Panc1 (cell line): Measurements from ENCODE around the gene STXBP1. TPM values are rescaled to one million over a fixed set of nuclear protein-coding genes. Genes with fewer than 3 reads are reported as not detected.

Experiments
- ATAC-seq: fragments of 200-7000 bp; cut with Tn5 transposase; 2 replicates; pipeline ENCODE4 v1.9.1; 2020; ENCODE audit warnings: mild to moderate bottlenecking, moderate library complexity
- BruUV-seq: library from RNA; stranded (reverse); fragments of 400-500 nt; replicated peaks from 2 replicates; lab custom pipeline; 2021; lab: Mats Ljungman, UMichigan
- CTCF ChIA-PET: fragments of 300-600 bp; sonication (Branson Sonifier 250); formaldehyde crosslinking; loops from one replicate; lab custom pipeline; 2022; ENCODE audit warnings: antibody characterized with exemption; lab: Charles Lee
- POLR2A ChIA-PET: fragments of 300-600 bp; sonication (Branson Sonifier 250); formaldehyde crosslinking; loops from one replicate; lab custom pipeline; 2022; ENCODE audit warnings: antibody characterized with exemption; lab: Charles Lee
- DNase-seq: peaks from one replicate; pipeline ENCODE4 v3.0.0-alpha.2; 2010; ENCODE audit warnings: low read depth, low spot score
- H3K27ac ChIP-seq: 2 replicates; pipeline ENCODE4 v1.5.1; 2011; ENCODE audit warnings: mild to moderate bottlenecking, low read length, inconsistent platforms
- H3K27me3 ChIP-seq: fragments of 200-500 bp; sonication (Bioruptor generic); 2 replicates; pipeline ENCODE4 v1.6.0; 2014; ENCODE audit warnings: low read length, inconsistent platforms; ENCODE audit not compliant: control insufficient read depth, insufficient read depth
- H3K36me3 ChIP-seq: fragments of 200-500 bp; sonication (Bioruptor generic); 2 replicates; pipeline ENCODE4 v1.5.1; 2014; ENCODE audit warnings: inconsistent platforms, mild to moderate bottlenecking, low read length, moderate library complexity; ENCODE audit not compliant: control insufficient read depth, insufficient read depth
- H3K4me1 ChIP-seq: 2 replicates; pipeline ENCODE4 v1.5.1; 2011; ENCODE audit warnings: inconsistent platforms, mild to moderate bottlenecking, low read length, moderate library complexity; ENCODE audit not compliant: control insufficient read depth, insufficient read depth
- H3K4me3 ChIP-seq, 2 experiments: 2 replicates each; pipeline ENCODE4 v1.5.1; 2011 to 2012; ENCODE audit warnings: low read depth in 2 of 2, low read length in 2 of 2, mild to moderate bottlenecking in 2 of 2, inconsistent platforms in 1 of 2, moderate library complexity in 1 of 2
- H3K9me3 ChIP-seq: fragments of 200-500 bp; sonication (Bioruptor generic); 2 replicates; pipeline ENCODE4 v1.5.1; 2014; ENCODE audit warnings: low read depth, mild to moderate bottlenecking, inconsistent platforms, low read length, moderate library complexity; ENCODE audit not compliant: control insufficient read depth, insufficient read depth
- CTCF ChIP-seq: fragments of 450-650 bp; IDR thresholded peaks from 2 replicates; pipeline ENCODE4 v1.5.1; 2017; ENCODE audit warnings: mild to moderate bottlenecking
- POLR2AphosphoS5 ChIP-seq: IDR thresholded peaks from 2 replicates; pipeline ENCODE4 v1.6.1; 2012; ENCODE audit warnings: mild to moderate bottlenecking, low read depth, low read length, moderate library complexity
- REST ChIP-seq, 2 experiments: IDR thresholded peaks; 2 replicates each; pipeline ENCODE4 v1.6.1; 2011 to 2012; ENCODE audit warnings: low read depth in 2 of 2, control low read depth in 1 of 2, low read length in 1 of 2, mild to moderate bottlenecking in 1 of 2, moderate library complexity in 1 of 2; ENCODE audit not compliant: insufficient read depth in 1 of 2
- SIN3A ChIP-seq: IDR thresholded peaks from 2 replicates; pipeline ENCODE4 v1.6.1; 2012; ENCODE audit warnings: low read depth, mild to moderate bottlenecking, low read length, moderate library complexity, borderline replicate concordance; ENCODE audit not compliant: insufficient read depth
- TCF7L2 ChIP-seq: IDR thresholded peaks from 2 replicates; pipeline ENCODE4 v1.6.1; 2011; ENCODE audit warnings: mild to moderate bottlenecking, low read depth, low read length, inconsistent platforms
- in situ Hi-C: cut with HindIII; loops from 2 replicates; pipeline ENCODE4 v1.10.0; 2016; ENCODE audit warnings: low sequenced_read_pairs, low pct_unique_long_range_greater_than_20kb
- intact Hi-C: fragments of 100-400 bp; cut with micrococcal nuclease; formaldehyde crosslinking; loops from one replicate; pipeline ENCODE4 v1.10.0; 2022; ENCODE audit not compliant: unreplicated experiment
- total RNA-seq: library from RNA; stranded (reverse); gene quantifications from one replicate; pipeline ENCODE4 v1.2.1, GENCODE V29; 2021; ENCODE audit not compliant: unreplicated experiment

The STXBP1 gene
- total RNA-seq, 1 experiment from 2014 or later: 67.5 TPM

GRCh38 chr9:127686461-127687393 lies 74.7 kb downstream of the STXBP1 start:
- DNase-seq (no peak), ATAC-seq (no peak)
- Histone ChIP-seq H3K9me3 (no peaks in the 10 kb centered on the region), H3K27me3 (no peaks in the 10 kb centered on the region), H3K27ac (no peak overlapping the region), H3K4me3 (no peak overlapping the region), H3K36me3 (no peaks in the 10 kb centered on the region), H3K4me1 (no peaks in the 10 kb centered on the region)
- CTCF ChIA-PET: interaction anchor here (0.6 kb wide), 1 partner anchor 32 kb away, joined by 3 read pairs; no protein-coding TSS in a partner anchor
- intact Hi-C loops (no loop called here), in situ Hi-C loops (no loop called here)
- POLR2A ChIA-PET: no interaction called here
- no TSS peak for BruUV-seq
- no peak for TF ChIP-seq REST (IDR thresholded peaks at IDR 0.05; ENCODE audit: insufficient read depth in 1 of 2, low read depth in 2 of 2, low read length in 1 of 2)
- TF ChIP-seq SIN3A: no peak
- TF ChIP-seq TCF7L2: no peak
- no peak for TF ChIP-seq POLR2AphosphoS5
- no peak for TF ChIP-seq CTCF

- intact Hi-C loops (no loop called here), in situ Hi-C loops (no loop called here)
- ChIA-PET POLR2A (no interaction called here), CTCF (no interaction called here)
- no peak for TF ChIP-seq POLR2AphosphoS5
- no peak for TF ChIP-seq CTCF
- TF ChIP-seq SIN3A: no peak
- TF ChIP-seq REST (IDR thresholded peaks at IDR 0.05; ENCODE audit: insufficient read depth in 1 of 2, low read depth in 2 of 2, low read length in 1 of 2): no peak
- Histone ChIP-seq H3K27me3 (no peaks in the 10 kb centered on the region), H3K9me3 (no peaks in the 10 kb centered on the region), H3K4me3 (no peak overlapping the region), H3K36me3 (no peaks in the 10 kb centered on the region), H3K4me1 (no peaks in the 10 kb centered on the region), H3K27ac (no peak overlapping the region)
- BruUV-seq: no TSS peak
- DNase-seq (no peak), ATAC-seq (no peak)
These were observed 77.4 kb downstream of the STXBP1 start for GRCh38 chr9:127689329-127690000.
